AG09309 (cell line): ENCODE results near the gene YJEFN3.

ENCODE experiments used
- DNase-seq: peaks from one replicate; pipeline ENCODE4 v3.0.0-alpha.2; 2010; ENCODE audit warnings: low read depth
- H3K4me3 ChIP-seq: 2 replicates; pipeline ENCODE4 v1.5.1; 2011; ENCODE audit warnings: mild to moderate bottlenecking, low read depth, low read length, moderate library complexity; ENCODE audit not compliant: control insufficient read depth
- TF ChIP-seq, protein P1 (sequence below): IDR thresholded peaks from 2 replicates; pipeline ENCODE4 v1.5.1; 2011; ENCODE audit warnings: mild to moderate bottlenecking, low read depth, low read length, inconsistent platforms; ENCODE audit not compliant: insufficient read depth, control insufficient read depth; ENCODE audit errors: missing control alignments

YJEFN3 gene

GRCh38 chr19:19505669-19506326, 22.9 kb upstream of the YJEFN3 start:
- TF ChIP-seq, protein P1, sequence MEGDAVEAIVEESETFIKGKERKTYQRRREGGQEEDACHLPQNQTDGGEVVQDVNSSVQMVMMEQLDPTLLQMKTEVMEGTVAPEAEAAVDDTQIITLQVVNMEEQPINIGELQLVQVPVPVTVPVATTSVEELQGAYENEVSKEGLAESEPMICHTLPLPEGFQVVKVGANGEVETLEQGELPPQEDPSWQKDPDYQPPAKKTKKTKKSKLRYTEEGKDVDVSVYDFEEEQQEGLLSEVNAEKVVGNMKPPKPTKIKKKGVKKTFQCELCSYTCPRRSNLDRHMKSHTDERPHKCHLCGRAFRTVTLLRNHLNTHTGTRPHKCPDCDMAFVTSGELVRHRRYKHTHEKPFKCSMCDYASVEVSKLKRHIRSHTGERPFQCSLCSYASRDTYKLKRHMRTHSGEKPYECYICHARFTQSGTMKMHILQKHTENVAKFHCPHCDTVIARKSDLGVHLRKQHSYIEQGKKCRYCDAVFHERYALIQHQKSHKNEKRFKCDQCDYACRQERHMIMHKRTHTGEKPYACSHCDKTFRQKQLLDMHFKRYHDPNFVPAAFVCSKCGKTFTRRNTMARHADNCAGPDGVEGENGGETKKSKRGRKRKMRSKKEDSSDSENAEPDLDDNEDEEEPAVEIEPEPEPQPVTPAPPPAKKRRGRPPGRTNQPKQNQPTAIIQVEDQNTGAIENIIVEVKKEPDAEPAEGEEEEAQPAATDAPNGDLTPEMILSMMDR = no peak
- H3K4me3 ChIP-seq = no peak overlapping the region
- DNase-seq = no peak

GRCh38 chr19:19506592-19506991, 22.1 kb upstream of the YJEFN3 start:
- H3K4me3 ChIP-seq = no peak overlapping the region
- TF ChIP-seq, protein P1 = no peak
- DNase-seq = no peak

- DNase-seq = no peak
- no peak overlapping the region for H3K4me3 ChIP-seq
- TF ChIP-seq, protein P1 = no peak
Measured at GRCh38 chr19:19507354-19507753, 21.4 kb upstream of the YJEFN3 start.

GRCh38 chr19:19508217-19508616, 20.5 kb upstream of the YJEFN3 start:
- no peak for DNase-seq
- H3K4me3 ChIP-seq = no peak overlapping the region
- TF ChIP-seq, protein P1 = no peak

DNA sequence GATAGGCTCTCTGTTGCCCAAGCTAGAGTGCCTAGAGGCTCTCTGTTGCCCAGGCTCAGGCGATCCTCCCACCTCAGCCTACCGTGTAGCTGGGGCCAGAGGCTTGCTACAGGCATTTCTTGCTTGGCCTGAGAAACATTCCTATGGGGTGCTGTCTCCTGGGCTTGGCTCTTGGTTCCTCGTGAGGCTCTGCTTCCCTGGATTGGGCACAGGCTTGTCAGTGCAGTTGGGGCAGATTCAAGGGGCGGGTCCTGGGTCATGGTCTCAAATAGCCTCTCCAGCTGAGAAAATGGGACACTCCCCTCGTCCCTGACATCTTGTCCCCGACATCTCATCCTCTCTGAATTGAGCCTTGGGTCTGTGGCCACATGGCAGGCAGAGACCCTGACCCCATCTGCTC, 18.3 kb upstream of the YJEFN3 start:
- no peak for DNase-seq
- TF ChIP-seq, protein P1 = no peak
- H3K4me3 ChIP-seq = no peak overlapping the region

DNA sequence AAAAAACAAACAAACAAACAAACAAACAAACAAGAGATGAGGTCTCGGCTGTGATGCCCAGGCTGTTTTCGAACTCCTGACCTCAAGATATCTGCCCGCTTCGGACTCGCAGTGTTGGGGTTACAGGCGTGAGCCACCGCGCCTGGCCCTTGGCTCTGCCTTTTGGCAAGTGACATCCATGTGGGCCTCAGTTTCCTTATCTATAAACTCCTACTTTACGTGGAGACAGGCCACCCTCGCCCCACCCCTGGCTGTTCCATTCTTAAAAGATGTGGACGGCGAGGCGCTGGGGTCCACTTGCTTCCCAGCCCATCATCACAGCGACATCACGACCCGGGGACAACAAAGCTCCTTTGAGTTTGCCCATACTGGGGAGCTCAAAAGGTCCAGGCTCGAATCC, 15.0 kb upstream of the YJEFN3 start:
- no peak for DNase-seq
- TF ChIP-seq, protein P1 = no peak
- no peak overlapping the region for H3K4me3 ChIP-seq
